MM.1S (cell line): Measurements from ENCODE around the gene CANT1.

Experiments
- DNase-seq: peaks from one replicate; pipeline ENCODE4 v3.0.0-alpha.2; 2015
- H2AFZ ChIP-seq: fragments of 300-600 bp; sonication (generic); 2 replicates; pipeline ENCODE4 v1.6.0; 2016; ENCODE audit warnings: antibody characterized with exemption, low read length
- H3F3A ChIP-seq: fragments of 300-600 bp; sonication (generic); 2 replicates; pipeline ENCODE4 v1.6.1; 2016; ENCODE audit warnings: mild to moderate bottlenecking, antibody characterized with exemption, low read length, moderate library complexity, mixed read lengths; ENCODE audit not compliant: insufficient read depth
- H3K27ac ChIP-seq: fragments of 300-600 bp; sonication (generic); 2 replicates; pipeline ENCODE4 v1.5.1; 2016; ENCODE audit warnings: mild to moderate bottlenecking, low read length
- H3K27me3 ChIP-seq: fragments of 300-600 bp; sonication (generic); replicated peaks from 2 replicates; pipeline ENCODE4 v1.6.0; 2016; ENCODE audit warnings: low read length; ENCODE audit not compliant: insufficient read depth
- H3K36me3 ChIP-seq: fragments of 300-600 bp; sonication (generic); replicated peaks from 2 replicates; pipeline ENCODE4 v1.6.1; 2016; ENCODE audit warnings: mild to moderate bottlenecking, low read length, mixed read lengths; ENCODE audit not compliant: insufficient read depth
- H3K4me1 ChIP-seq: fragments of 300-600 bp; sonication (generic); 2 replicates; pipeline ENCODE4 v1.6.1; 2016; ENCODE audit warnings: low read length, mixed read lengths
- H3K4me2 ChIP-seq: fragments of 300-600 bp; sonication (generic); 2 replicates; pipeline ENCODE4 v1.6.0; 2016; ENCODE audit warnings: low read depth, low read length
- H3K4me3 ChIP-seq: fragments of 300-600 bp; sonication (generic); 2 replicates; pipeline ENCODE4 v1.5.1; 2016; ENCODE audit warnings: low read length, mixed read lengths
- H3K79me2 ChIP-seq: fragments of 300-600 bp; sonication (generic); 2 replicates; pipeline ENCODE4 v1.6.1; 2016; ENCODE audit warnings: mixed run types, low read length, mixed read lengths
- H3K9ac ChIP-seq: fragments of 300-600 bp; sonication (generic); 2 replicates; pipeline ENCODE4 v1.6.1; 2016; ENCODE audit warnings: low read length, mixed read lengths
- H3K9me2 ChIP-seq: fragments of 300-600 bp; sonication (generic); replicated peaks from 2 replicates; pipeline ENCODE4 v1.6.1; 2016; ENCODE audit warnings: mild to moderate bottlenecking, low read length, mixed read lengths; ENCODE audit not compliant: insufficient read depth
- H3K9me3 ChIP-seq: fragments of 300-600 bp; sonication (generic); replicated peaks from 2 replicates; pipeline ENCODE4 v1.6.1; 2016; ENCODE audit warnings: mild to moderate bottlenecking, low read length, mixed read lengths; ENCODE audit not compliant: insufficient read depth
- H4K20me1 ChIP-seq: fragments of 300-600 bp; sonication (generic); 2 replicates; pipeline ENCODE4 v1.6.1; 2016; ENCODE audit warnings: mild to moderate bottlenecking, low read length, moderate library complexity, mixed read lengths; ENCODE audit not compliant: insufficient read depth
- EZH2 ChIP-seq: fragments of 300-600 bp; sonication (generic); optimal IDR thresholded peaks from 2 replicates; pipeline ENCODE3; 2017; ENCODE audit warnings: low read depth, mild to moderate bottlenecking, antibody characterized with exemption, low read length, mixed read lengths
- EZH2phosphoT487 ChIP-seq: fragments of 300-600 bp; sonication (generic); IDR thresholded peaks from 2 replicates; pipeline ENCODE4 v1.6.1; 2018; ENCODE audit warnings: antibody characterized with exemption, low read length
- TF ChIP-seq, protein P1 (sequence below): fragments of 300-600 bp; sonication (generic); IDR thresholded peaks from 2 replicates; pipeline ENCODE4 v1.5.1; 2016; ENCODE audit warnings: antibody characterized with exemption, low read length, mixed read lengths

Gene CANT1

DNA sequence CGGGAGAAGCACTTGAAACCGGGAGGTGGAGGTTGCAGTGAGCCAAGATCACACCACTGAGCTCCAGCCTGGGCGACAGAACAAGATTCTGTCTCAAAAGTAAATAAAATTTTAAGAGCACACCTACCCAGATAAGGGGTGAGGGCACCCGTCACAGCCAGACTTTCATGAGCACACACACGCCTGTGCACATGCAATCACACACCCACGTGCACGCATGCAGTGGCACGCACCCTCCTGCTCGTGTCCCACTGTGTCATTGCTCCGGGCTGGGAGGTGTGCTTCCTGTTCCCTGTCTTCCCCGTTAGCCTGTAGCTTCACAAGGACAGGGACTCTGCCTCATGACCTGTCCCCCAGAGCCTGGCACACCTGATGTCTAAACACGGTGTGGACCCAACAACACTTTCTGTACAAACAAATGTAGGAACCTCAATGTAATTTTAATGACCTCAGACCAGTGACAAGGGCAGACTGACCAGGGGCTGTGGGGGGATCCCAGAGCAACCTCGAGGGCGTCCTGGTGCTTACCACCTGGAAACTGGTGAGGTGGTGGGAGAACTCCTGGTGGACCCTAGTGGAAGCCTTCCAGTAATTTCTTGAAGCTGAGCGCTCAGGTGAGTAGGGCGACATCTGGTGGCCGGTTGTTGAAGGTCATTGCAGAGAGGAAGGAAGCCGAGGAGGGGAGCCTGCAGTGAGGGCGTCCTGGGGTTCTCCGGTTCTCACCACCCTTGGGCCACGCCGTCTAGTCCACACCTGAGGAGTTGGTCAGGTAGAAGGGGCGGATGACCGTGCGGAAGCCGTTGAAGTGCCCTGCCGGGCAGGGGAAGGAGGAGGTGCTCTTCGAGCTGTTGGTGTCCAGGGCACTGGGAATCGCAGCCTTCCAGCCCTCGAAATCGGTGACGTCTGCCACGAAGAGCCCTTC is 38.5 kb downstream of the CANT1 start:
- peak overlapping the region; percentile 58 for H3K4me2 ChIP-seq
- no peak overlapping the region for H3K27ac ChIP-seq
- no peaks in the 10 kb centered on the region for H3K9me3 ChIP-seq
- H3K79me2 ChIP-seq = no peaks in the 10 kb centered on the region
- no peaks in the 10 kb centered on the region for H3F3A ChIP-seq
- H3K9me2 ChIP-seq = no peaks in the 10 kb centered on the region
- no peaks in the 10 kb centered on the region for H4K20me1 ChIP-seq
- TF ChIP-seq EZH2phosphoT487 (no peak), EZH2 (no peak)
- TF ChIP-seq, protein P1, sequence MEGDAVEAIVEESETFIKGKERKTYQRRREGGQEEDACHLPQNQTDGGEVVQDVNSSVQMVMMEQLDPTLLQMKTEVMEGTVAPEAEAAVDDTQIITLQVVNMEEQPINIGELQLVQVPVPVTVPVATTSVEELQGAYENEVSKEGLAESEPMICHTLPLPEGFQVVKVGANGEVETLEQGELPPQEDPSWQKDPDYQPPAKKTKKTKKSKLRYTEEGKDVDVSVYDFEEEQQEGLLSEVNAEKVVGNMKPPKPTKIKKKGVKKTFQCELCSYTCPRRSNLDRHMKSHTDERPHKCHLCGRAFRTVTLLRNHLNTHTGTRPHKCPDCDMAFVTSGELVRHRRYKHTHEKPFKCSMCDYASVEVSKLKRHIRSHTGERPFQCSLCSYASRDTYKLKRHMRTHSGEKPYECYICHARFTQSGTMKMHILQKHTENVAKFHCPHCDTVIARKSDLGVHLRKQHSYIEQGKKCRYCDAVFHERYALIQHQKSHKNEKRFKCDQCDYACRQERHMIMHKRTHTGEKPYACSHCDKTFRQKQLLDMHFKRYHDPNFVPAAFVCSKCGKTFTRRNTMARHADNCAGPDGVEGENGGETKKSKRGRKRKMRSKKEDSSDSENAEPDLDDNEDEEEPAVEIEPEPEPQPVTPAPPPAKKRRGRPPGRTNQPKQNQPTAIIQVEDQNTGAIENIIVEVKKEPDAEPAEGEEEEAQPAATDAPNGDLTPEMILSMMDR = peak; percentile 95
- H3K9ac ChIP-seq = no peak overlapping the region
- H3K4me3 ChIP-seq = 0 out of 2 replicates have a peak overlapping the region, but pooled peaks have one; percentile 13
- no peaks in the 10 kb centered on the region for H3K36me3 ChIP-seq
- H3K4me1 ChIP-seq = peaks cover 10% of the 10 kb centered on the region
- peak; percentile 78 for DNase-seq
- peak overlapping the region; percentile 90 for H2AFZ ChIP-seq
- H3K27me3 ChIP-seq = no peaks in the 10 kb centered on the region

DNA sequence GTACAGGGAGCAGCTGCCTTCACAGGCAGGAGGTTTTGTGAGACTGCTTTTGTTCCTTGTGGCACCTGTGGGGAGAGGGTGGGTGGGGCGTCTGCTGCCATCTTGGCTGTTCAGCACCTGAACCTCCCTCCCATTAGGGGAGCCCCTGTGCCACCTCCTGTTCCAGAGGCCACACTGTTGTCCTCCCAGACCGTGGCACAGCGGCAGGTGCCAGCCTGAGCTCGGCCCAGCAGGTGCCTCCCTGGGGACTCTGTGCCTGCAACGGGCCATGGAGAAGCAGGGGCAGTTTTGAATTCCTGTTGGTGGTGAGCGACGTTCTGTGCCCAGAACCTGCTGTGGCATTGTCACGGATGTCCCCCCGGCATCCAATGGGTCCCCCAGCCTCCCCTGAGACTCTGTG is 39.7 kb downstream of the CANT1 start:
- Histone ChIP-seq H3K27ac (no peak overlapping the region), H3F3A (no peaks in the 10 kb centered on the region), H2AFZ (no peak overlapping the region), H3K4me3 (no peak overlapping the region), H3K9me3 (no peaks in the 10 kb centered on the region), H3K27me3 (no peaks in the 10 kb centered on the region), H3K9ac (no peak overlapping the region), H3K4me1 (peaks cover 20% of the 10 kb centered on the region), H3K79me2 (no peaks in the 10 kb centered on the region), H3K4me2 (no peak overlapping the region), H3K9me2 (no peaks in the 10 kb centered on the region), H4K20me1 (no peaks in the 10 kb centered on the region), H3K36me3 (no peaks in the 10 kb centered on the region)
- DNase-seq = no peak
- TF ChIP-seq EZH2 (no peak), EZH2phosphoT487 (no peak)
- TF ChIP-seq, protein P1 = no peak

GRCh38 chr17:78967782-78968362 is 41.7 kb downstream of the CANT1 start:
- H3K36me3 ChIP-seq = no peaks in the 10 kb centered on the region
- no peak for DNase-seq

More at GRCh38 chr17:78967782-78968362, 41.7 kb downstream of the CANT1 start:
- H3K79me2 ChIP-seq = no peaks in the 10 kb centered on the region
- H3K9me3 ChIP-seq = no peaks in the 10 kb centered on the region
- H3K27me3 ChIP-seq = no peaks in the 10 kb centered on the region
- H2AFZ ChIP-seq = no peak overlapping the region
- H3F3A ChIP-seq = no peaks in the 10 kb centered on the region
- H3K4me3 ChIP-seq = no peak overlapping the region
- no peaks in the 10 kb centered on the region for H4K20me1 ChIP-seq
- TF ChIP-seq, protein P1 = no peak
- TF ChIP-seq EZH2 (no peak), EZH2phosphoT487 (no peak)
- no peak overlapping the region for H3K9ac ChIP-seq
- H3K4me1 ChIP-seq = peaks cover 24% of the 10 kb centered on the region
- H3K9me2 ChIP-seq = no peaks in the 10 kb centered on the region
- H3K27ac ChIP-seq = no peak overlapping the region
- no peak overlapping the region for H3K4me2 ChIP-seq
